ENCODE results near the gene FMO3.

FMO3 gene

GRCh38 chr1:171138980-171139379, 48.3 kb downstream of the FMO3 start:
- TF ChIP-seq CTCF (IDR thresholded peaks at IDR 0.05; ENCODE audit: low read depth, low read length, poor library complexity, severe bottlenecking) (no peak), EZH2phosphoT487 (IDR thresholded peaks at IDR 0.05; ENCODE audit: borderline replicate concordance, low read length) (no peak)
- Histone ChIP-seq H3K9me2 (replicated peaks; ENCODE audit: control insufficient read depth, low read length) (no peaks in the 10 kb centered on the region), H3K4me2 (ENCODE audit: low read length) (no peak overlapping the region), H3K27ac (ENCODE audit: low read depth, low read length) (no peak overlapping the region), H3K9me3 (ENCODE audit: control insufficient read depth, insufficient read depth, low read length) (no peaks in the 10 kb centered on the region), H3K27me3 (ENCODE audit: control insufficient read depth, low read length) (no peaks in the 10 kb centered on the region), H3K79me2 (ENCODE audit: control insufficient read depth, low read length) (no peaks in the 10 kb centered on the region), H3K4me3 (ENCODE audit: low read length) (no peak overlapping the region), H3F3A (ENCODE audit: control insufficient read depth, insufficient read depth) (no peaks in the 10 kb centered on the region), H3K36me3 (ENCODE audit: control insufficient read depth, low read length) (no peaks in the 10 kb centered on the region), H3K4me1 (ENCODE audit: control insufficient read depth, low read length) (no peaks in the 10 kb centered on the region), H4K20me1 (ENCODE audit: control insufficient read depth, insufficient read depth, low read depth, low read length) (no peaks in the 10 kb centered on the region)

- Histone ChIP-seq H3K36me3 (ENCODE audit: control insufficient read depth, low read length) (no peaks in the 10 kb centered on the region), H3K4me1 (ENCODE audit: control insufficient read depth, low read length) (no peaks in the 10 kb centered on the region), H3K4me2 (ENCODE audit: low read length) (no peak overlapping the region), H3K4me3 (ENCODE audit: low read length) (no peak overlapping the region), H3F3A (ENCODE audit: control insufficient read depth, insufficient read depth) (no peaks in the 10 kb centered on the region), H3K27ac (ENCODE audit: low read depth, low read length) (no peak overlapping the region), H3K79me2 (ENCODE audit: control insufficient read depth, low read length) (no peaks in the 10 kb centered on the region), H3K9me2 (replicated peaks; ENCODE audit: control insufficient read depth, low read length) (no peaks in the 10 kb centered on the region), H4K20me1 (ENCODE audit: control insufficient read depth, insufficient read depth, low read depth, low read length) (no peaks in the 10 kb centered on the region), H3K9me3 (ENCODE audit: control insufficient read depth, insufficient read depth, low read length) (no peaks in the 10 kb centered on the region), H3K27me3 (ENCODE audit: control insufficient read depth, low read length) (no peaks in the 10 kb centered on the region)
- TF ChIP-seq CTCF (IDR thresholded peaks at IDR 0.05; ENCODE audit: low read depth, low read length, poor library complexity, severe bottlenecking) (no peak), EZH2phosphoT487 (IDR thresholded peaks at IDR 0.05; ENCODE audit: borderline replicate concordance, low read length) (no peak)
These were observed 49.2 kb downstream of the FMO3 start for GRCh38 chr1:171139890-171140289.

GRCh38 chr1:171140401-171140800, 49.7 kb downstream of the FMO3 start:
- no peak for TF ChIP-seq CTCF (IDR thresholded peaks at IDR 0.05; ENCODE audit: low read depth, low read length, poor library complexity, severe bottlenecking)
- no peak for TF ChIP-seq EZH2phosphoT487 (IDR thresholded peaks at IDR 0.05; ENCODE audit: borderline replicate concordance, low read length)
- Histone ChIP-seq H3K27ac (ENCODE audit: low read depth, low read length) (no peak overlapping the region), H3K79me2 (ENCODE audit: control insufficient read depth, low read length) (no peaks in the 10 kb centered on the region), H4K20me1 (ENCODE audit: control insufficient read depth, insufficient read depth, low read depth, low read length) (no peaks in the 10 kb centered on the region), H3K4me3 (ENCODE audit: low read length) (no peak overlapping the region), H3K9me3 (ENCODE audit: control insufficient read depth, insufficient read depth, low read length) (no peaks in the 10 kb centered on the region), H3K4me1 (ENCODE audit: control insufficient read depth, low read length) (no peaks in the 10 kb centered on the region), H3K4me2 (ENCODE audit: low read length) (no peak overlapping the region), H3K9me2 (replicated peaks; ENCODE audit: control insufficient read depth, low read length) (no peaks in the 10 kb centered on the region), H3K27me3 (ENCODE audit: control insufficient read depth, low read length) (no peaks in the 10 kb centered on the region), H3F3A (ENCODE audit: control insufficient read depth, insufficient read depth) (no peaks in the 10 kb centered on the region), H3K36me3 (ENCODE audit: control insufficient read depth, low read length) (no peaks in the 10 kb centered on the region)
